Stimulated activated naive B cell treated with anti-CD40 and anti-IgM and Interleukin-4, amounts not matched to agents 10 μg/mL and 1 μg/mL and 100 μg/mL, for 72 hours (primary cell): ENCODE results near the gene PARP1.

ENCODE experiments used
- ATAC-seq, 2 donors: fragments of 150-1000 bp; cut with Tn5 transposase; replicated peaks; 2 replicates each; pipeline ENCODE4 v1.10.0; 2021; ENCODE audit warnings: moderate library complexity in 1 of 2
- DNase-seq: peaks from one replicate; pipeline ENCODE4 v3.0.0; 2021
- H3K27ac Mint-ChIP-seq: one replicate; pipeline ENCODE4 v1.8.0; 2022; ENCODE audit warnings: mild to moderate bottlenecking, mixed read lengths
- H3K27me3 Mint-ChIP-seq, 2 donors: one replicate each; pipeline ENCODE4 v1.8.0; 2022; ENCODE audit warnings: mixed read lengths in 2 of 2
- H3K36me3 Mint-ChIP-seq, 2 donors: one replicate each; pipeline ENCODE4 v1.8.0; 2022; ENCODE audit warnings: mixed read lengths in 2 of 2, mild to moderate bottlenecking in 1 of 2
- H3K4me1 Mint-ChIP-seq, 2 donors: one replicate each; pipeline ENCODE4 v1.8.0; 2022; ENCODE audit warnings: mixed read lengths in 2 of 2, mild to moderate bottlenecking in 1 of 2
- H3K4me3 Mint-ChIP-seq, 2 donors: one replicate each; pipeline ENCODE4 v1.8.0; 2022; ENCODE audit warnings: mild to moderate bottlenecking in 2 of 2, mixed read lengths in 2 of 2, moderate library complexity in 1 of 2
- H3K9me3 Mint-ChIP-seq, 2 donors: one replicate each; pipeline ENCODE4 v1.8.0; 2022; ENCODE audit warnings: mixed read lengths in 2 of 2, mild to moderate bottlenecking in 1 of 2

The PARP1 gene

DNA sequence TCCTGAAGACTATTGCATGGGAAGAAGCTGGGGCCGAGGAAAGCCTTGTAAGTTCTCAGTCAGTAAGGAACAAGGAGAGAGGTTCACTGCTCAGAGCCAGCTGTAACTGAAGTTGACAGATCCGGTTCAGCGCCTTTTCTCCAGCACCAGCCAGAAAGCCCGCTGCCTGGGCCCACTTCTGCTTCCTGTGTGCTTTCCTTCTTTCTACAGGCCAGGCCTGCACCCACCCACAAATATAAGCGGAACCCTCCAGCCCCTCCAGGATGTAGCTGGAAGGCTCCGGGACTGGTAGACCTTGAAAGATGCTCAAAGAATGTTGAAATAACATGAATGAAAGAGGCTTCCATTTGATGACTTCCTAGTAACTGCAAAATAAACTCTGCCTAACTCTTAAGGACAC lies 38.8 kb downstream of the PARP1 start:
- DNase-seq (no peak), ATAC-seq (peak; percentile 55 to 65)
- peaks cover 42 to 50% of the 10 kb centered on the region in 2 donors for H3K4me1 Mint-ChIP-seq
- H3K9me3 Mint-ChIP-seq = no peaks in the 10 kb centered on the region
- H3K4me3 Mint-ChIP-seq = peak overlapping the region; percentile 25 to 39
- H3K27me3 Mint-ChIP-seq = no peaks in the 10 kb centered on the region
- peaks cover 53 to 67% of the 10 kb centered on the region in 2 donors for H3K36me3 Mint-ChIP-seq
- H3K27ac Mint-ChIP-seq = peak overlapping the region; percentile 95

GRCh38 chr1:226366290-226366689 lies 41.6 kb downstream of the PARP1 start:
- Mint-ChIP-seq H3K27ac (no peak overlapping the region), H3K27me3 (no peaks in the 10 kb centered on the region), H3K9me3 (no peaks in the 10 kb centered on the region), H3K4me3 (no peak overlapping the region), H3K36me3 (peaks cover 44 to 74% of the 10 kb centered on the region in 2 donors), H3K4me1 (peaks cover 35 to 36% of the 10 kb centered on the region in 2 donors)
- DNase-seq (no peak), ATAC-seq (no peak)

DNA sequence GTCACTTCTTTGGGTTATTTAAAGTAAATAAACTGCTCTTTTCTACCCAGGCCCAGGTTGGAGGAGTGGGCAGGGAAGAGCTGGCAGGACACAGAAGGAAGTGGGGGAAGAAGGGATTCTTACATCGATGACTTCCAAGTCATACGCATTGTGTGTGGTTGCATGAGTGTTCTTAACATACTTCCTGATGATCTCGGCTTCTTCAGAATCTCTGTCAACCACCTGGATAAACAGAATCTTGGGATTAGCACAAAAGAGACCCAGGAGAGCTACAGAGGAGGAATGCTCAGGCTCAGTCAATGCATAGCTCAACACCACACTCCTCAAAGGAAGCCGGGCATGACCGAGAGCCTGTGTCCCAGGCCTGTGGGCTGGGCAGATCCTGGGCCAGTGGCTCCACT lies 42.1 kb downstream of the PARP1 start:
- Mint-ChIP-seq H3K36me3 (peaks cover 42 to 74% of the 10 kb centered on the region in 2 donors), H3K4me1 (peaks cover 34 to 36% of the 10 kb centered on the region in 2 donors)
- ATAC-seq = no peak

DNA sequence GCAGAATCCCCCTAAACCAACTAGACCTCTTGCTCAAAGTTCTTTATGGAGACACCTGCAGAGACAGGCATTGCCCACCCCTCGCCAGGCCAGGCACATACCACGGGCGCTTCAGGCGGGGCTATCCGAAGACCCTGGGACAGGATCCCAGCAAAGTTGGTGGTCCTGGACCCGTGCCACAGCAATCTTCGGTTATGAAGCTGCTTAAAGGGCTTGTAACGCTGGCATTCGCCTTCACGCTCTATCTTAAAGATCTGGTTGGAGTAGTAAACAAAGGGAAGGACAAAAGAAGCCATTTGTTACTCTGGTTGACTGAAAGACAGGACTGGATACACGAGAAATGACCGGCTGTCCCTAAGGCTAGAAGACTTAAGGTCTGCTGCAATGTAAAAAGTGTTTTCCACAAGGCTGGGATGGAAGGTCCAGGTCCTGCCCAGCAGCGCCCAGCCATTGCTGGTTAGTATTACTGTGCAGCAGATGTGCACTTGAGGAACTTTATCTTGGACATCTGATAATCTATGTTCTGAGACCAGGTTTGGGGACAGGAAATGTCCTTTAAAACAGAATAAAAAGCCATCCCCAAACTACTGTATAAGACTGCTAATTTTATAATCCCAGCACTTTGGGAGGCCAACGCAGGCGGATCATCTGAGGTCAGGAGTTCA lies 42.9 kb downstream of the PARP1 start:
- ATAC-seq (no peak), DNase-seq (no peak)
- Mint-ChIP-seq H3K9me3 (no peaks in the 10 kb centered on the region), H3K27me3 (no peaks in the 10 kb centered on the region), H3K36me3 (peaks cover 37 to 74% of the 10 kb centered on the region in 2 donors), H3K4me3 (no peak overlapping the region), H3K4me1 (peaks cover 31 to 35% of the 10 kb centered on the region in 2 donors), H3K27ac (no peak overlapping the region)

More for the DNA sequence above, 42.1 kb downstream of the PARP1 start:
- H3K27me3 Mint-ChIP-seq = no peaks in the 10 kb centered on the region
- no peak overlapping the region for H3K27ac Mint-ChIP-seq
- no peak overlapping the region for H3K4me3 Mint-ChIP-seq
- no peaks in the 10 kb centered on the region for H3K9me3 Mint-ChIP-seq
- DNase-seq = no peak

- ATAC-seq (no peak), DNase-seq (no peak)
- Mint-ChIP-seq H3K36me3 (peaks cover 34 to 69% of the 10 kb centered on the region in 2 donors), H3K27me3 (no peaks in the 10 kb centered on the region), H3K27ac (no peak overlapping the region), H3K4me3 (no peak overlapping the region), H3K4me1 (peaks cover 28 to 30% of the 10 kb centered on the region in 2 donors), H3K9me3 (no peaks in the 10 kb centered on the region)
These were observed 43.4 kb downstream of the PARP1 start for GRCh38 chr1:226364514-226364899.

- DNase-seq (no peak), ATAC-seq (no peak)
- Mint-ChIP-seq H3K36me3 (peaks cover 33 to 66% of the 10 kb centered on the region in 2 donors), H3K9me3 (no peaks in the 10 kb centered on the region), H3K4me3 (no peak overlapping the region), H3K27me3 (no peaks in the 10 kb centered on the region), H3K27ac (no peak overlapping the region), H3K4me1 (peaks cover 23 to 24% of the 10 kb centered on the region in 2 donors)
These were observed 43.9 kb downstream of the PARP1 start for GRCh38 chr1:226363801-226364513.

GRCh38 chr1:226362891-226363447 lies 44.9 kb downstream of the PARP1 start:
- H3K27ac Mint-ChIP-seq = no peak overlapping the region
- peaks cover 19 to 20% of the 10 kb centered on the region in 2 donors for H3K4me1 Mint-ChIP-seq
- no peaks in the 10 kb centered on the region for H3K27me3 Mint-ChIP-seq
- DNase-seq (no peak), ATAC-seq (no peak)
- H3K4me3 Mint-ChIP-seq = no peak overlapping the region
- no peaks in the 10 kb centered on the region for H3K9me3 Mint-ChIP-seq
- H3K36me3 Mint-ChIP-seq = peaks cover 38 to 67% of the 10 kb centered on the region in 2 donors

DNA sequence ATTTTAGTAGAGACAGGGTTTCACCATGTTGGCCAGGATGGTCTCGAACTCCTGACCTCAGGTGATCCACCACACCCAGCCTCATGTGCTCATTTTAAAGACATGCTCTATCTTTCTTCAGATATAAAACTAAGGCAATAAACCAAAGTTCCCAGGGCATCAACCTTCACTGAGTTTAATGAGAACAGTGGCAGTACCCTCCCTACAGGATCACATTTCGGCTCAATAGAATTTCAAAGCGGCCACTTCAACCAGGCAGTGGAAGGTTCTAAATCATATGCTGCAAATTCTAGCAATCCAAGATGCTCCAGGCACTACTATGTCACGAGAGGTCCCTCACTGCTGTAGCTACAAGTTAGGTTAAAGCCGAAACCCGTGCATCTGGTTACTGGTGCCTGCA lies 45.5 kb downstream of the PARP1 start:
- Mint-ChIP-seq H3K27me3 (no peaks in the 10 kb centered on the region), H3K4me1 (peaks cover 20 to 22% of the 10 kb centered on the region in 2 donors), H3K9me3 (no peaks in the 10 kb centered on the region), H3K36me3 (peaks cover 38 to 67% of the 10 kb centered on the region in 2 donors), H3K27ac (peak overlapping the region; percentile 20), H3K4me3 (no peak overlapping the region)
- DNase-seq = no peak
- no peak for ATAC-seq

DNA sequence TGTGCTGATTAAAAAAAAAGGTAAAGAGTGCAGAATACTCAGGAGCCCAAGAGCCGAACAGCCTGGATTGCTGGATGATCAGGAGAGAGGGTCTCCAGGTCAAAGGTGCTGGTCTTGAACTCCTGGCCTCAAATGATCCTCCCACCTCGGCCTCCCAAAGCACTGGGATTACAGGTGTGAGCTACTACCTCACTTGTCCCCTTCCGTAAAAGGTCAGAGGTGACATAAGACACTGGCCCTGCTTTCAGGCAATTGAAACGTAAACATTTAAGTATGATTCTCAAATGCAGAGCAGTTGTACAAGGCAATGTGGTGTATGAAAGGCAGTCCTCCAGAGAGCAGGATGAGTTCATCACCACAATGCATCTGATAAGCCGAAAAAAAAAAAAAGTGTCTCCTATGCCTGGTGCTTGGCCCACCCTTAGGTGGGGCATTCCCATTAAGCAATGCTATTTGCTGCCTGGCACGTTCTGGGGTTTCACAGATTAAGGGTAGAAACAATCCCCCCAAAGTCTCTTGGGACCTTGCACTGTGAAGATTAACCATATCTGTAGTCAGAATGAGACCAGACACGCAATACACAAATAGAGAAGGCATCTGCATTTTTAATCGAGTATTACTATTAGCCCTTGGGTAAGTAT lies 47.7 kb downstream of the PARP1 start:
- peak overlapping the region; percentile 31 for H3K27ac Mint-ChIP-seq

DNA sequence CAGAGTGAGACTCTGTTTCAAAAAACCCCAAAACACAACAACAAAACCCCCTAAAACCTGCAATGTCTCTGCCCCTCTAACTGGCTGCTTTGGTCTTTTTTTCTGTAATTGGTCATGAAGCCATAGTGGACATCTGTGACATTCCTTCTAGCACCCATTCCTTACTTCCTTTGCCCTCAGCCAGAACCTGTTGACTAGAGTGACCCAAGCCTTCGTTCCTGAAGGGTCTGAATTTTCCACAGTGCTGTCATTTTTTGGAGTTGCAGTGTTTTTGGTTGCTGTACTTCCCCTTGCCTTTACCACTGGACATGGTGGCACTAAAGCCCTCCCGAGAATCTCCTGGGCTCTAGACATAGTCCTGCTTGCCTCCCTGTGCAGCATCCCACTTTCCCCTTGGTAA lies 50.5 kb downstream of the PARP1 start:
- H3K9me3 Mint-ChIP-seq = no peaks in the 10 kb centered on the region
- H3K36me3 Mint-ChIP-seq = peaks cover 41 to 66% of the 10 kb centered on the region in 2 donors
- DNase-seq (no peak), ATAC-seq (no peak)
- H3K27ac Mint-ChIP-seq = no peak overlapping the region
- H3K4me1 Mint-ChIP-seq = peaks cover 41 to 45% of the 10 kb centered on the region in 2 donors
- no peak overlapping the region for H3K4me3 Mint-ChIP-seq
- H3K27me3 Mint-ChIP-seq = no peaks in the 10 kb centered on the region

More for the DNA sequence above, 47.7 kb downstream of the PARP1 start:
- Mint-ChIP-seq H3K9me3 (no peaks in the 10 kb centered on the region), H3K36me3 (peaks cover 49 to 76% of the 10 kb centered on the region in 2 donors), H3K27me3 (no peaks in the 10 kb centered on the region), H3K4me3 (no peak overlapping the region), H3K4me1 (peaks cover 37 to 38% of the 10 kb centered on the region in 2 donors)
- DNase-seq (peak; percentile 63), ATAC-seq (peak; percentile 85)

- Mint-ChIP-seq H3K4me3 (peak overlapping the region; percentile 20 to 43), H3K27ac (peak overlapping the region; percentile 92), H3K4me1 (peaks cover 36 to 49% of the 10 kb centered on the region in 2 donors), H3K9me3 (no peaks in the 10 kb centered on the region), H3K27me3 (no peaks in the 10 kb centered on the region), H3K36me3 (peaks cover 34 to 51% of the 10 kb centered on the region in 2 donors)
- ATAC-seq = peak; percentile 72 to 76
- peak; percentile 35 for DNase-seq
These were observed 52.0 kb downstream of the PARP1 start for GRCh38 chr1:226355669-226356551.

GRCh38 chr1:226355016-226355415 lies 52.9 kb downstream of the PARP1 start:
- ATAC-seq (no peak), DNase-seq (no peak)
- no peaks in the 10 kb centered on the region for H3K27me3 Mint-ChIP-seq
- peak overlapping the region; percentile 3 for H3K27ac Mint-ChIP-seq
- H3K9me3 Mint-ChIP-seq = no peaks in the 10 kb centered on the region
- H3K36me3 Mint-ChIP-seq = peaks cover 31 to 42% of the 10 kb centered on the region in 2 donors
- H3K4me1 Mint-ChIP-seq = peaks cover 37 to 49% of the 10 kb centered on the region in 2 donors
- H3K4me3 Mint-ChIP-seq = no peak overlapping the region

- Mint-ChIP-seq H3K4me3 (no peak overlapping the region), H3K4me1 (peaks cover 43 to 57% of the 10 kb centered on the region in 2 donors), H3K27ac (no peak overlapping the region), H3K27me3 (no peaks in the 10 kb centered on the region), H3K9me3 (no peaks in the 10 kb centered on the region), H3K36me3 (peaks cover 29 to 39% of the 10 kb centered on the region in 2 donors)
- no peak for DNase-seq
- no peak for ATAC-seq
These were observed 54.0 kb downstream of the PARP1 start for GRCh38 chr1:226353698-226354525.
